Measurements from ENCODE around the gene GNB1L.
"Not testable (repeated sequence)": the region's sequence is repeated elsewhere in the genome, so short reads cannot be mapped to it uniquely, and the experiment has no call there.

The GNB1L gene

DNA sequence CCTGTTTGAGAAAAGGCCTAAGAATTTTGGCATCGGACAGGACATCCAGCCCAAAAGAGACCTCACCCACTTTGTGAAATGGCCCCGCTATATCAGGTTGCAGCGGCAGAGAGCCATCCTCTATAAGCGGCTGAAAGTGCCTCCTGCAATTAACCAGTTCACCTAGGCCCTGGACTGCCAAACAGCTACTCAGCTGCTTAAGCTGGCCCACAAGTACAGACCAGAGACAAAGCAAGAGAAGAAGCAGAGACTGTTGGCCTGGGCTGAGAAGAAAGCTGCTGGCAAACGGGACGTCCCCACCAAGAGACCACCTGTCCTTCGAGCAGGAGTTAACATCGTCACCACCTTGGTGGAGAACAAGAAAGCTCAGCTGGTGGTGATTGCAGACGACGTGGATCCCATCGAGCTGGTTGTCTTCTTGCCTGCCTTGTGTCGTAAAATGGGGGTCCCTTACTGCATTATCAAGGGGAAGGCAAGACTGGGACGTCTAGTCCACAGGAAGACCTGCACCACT is 62.2 kb downstream of the GNB1L start:
- DNase-seq: not testable (repeated sequence)

DNA sequence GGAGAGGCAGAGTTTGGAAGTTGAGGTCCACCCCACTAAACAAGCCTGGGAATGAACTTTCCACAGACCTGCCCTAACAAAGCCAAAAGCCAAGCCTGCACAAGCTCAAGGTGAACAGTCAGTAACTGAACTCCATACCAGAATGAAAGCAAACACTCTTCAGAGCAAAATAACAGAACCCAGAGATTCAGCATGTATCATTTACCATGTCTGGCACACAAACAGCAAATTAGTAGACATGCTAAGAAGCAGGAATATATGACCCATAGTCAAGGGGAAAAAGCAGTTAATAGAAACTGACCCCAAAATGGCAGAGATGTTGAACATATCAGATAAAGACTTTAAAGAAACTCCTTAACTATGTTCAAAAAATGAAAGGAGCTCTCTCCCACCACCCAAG is 62.8 kb downstream of the GNB1L start:
- DNase-seq: no peak

DNA sequence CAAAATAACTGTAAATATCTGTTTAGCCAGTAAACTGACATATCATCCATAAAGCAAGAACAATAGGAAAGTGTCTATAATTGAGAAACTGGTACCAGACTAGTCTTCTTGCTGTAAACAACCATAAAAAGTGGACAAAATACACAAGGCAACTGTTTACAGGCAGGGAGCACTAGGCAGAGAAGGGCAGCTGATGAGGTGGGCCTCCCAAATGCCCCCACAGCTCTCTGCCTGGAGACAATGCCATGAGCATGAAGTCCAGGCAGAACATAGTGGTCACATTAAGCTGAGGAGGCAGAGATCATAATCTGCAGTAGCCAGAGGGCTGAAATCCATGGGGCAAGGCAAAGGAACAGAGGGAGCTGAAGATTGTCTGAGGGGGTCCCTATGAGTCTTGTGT is 63.4 kb downstream of the GNB1L start:
- no peak for DNase-seq

DNA sequence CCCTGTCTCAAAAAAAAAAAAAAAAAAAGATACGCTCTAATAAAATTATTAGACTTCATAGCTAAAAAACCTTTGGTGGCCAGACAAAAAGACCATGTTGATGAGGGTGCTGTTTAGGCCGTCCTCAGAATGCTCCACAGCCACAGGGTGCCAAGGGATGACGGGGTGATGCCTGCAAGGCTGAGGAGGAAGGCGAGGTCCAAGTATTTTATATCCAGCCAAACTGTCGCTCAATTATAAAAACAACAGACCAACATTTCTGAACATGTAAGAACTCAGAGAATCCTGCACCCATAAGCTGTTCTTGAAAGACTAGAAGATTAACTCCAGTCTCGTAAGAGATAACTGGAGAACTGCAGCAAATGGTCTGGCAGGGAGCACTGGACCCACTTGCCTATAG is 64.8 kb downstream of the GNB1L start:
- DNase-seq: no peak

DNA sequence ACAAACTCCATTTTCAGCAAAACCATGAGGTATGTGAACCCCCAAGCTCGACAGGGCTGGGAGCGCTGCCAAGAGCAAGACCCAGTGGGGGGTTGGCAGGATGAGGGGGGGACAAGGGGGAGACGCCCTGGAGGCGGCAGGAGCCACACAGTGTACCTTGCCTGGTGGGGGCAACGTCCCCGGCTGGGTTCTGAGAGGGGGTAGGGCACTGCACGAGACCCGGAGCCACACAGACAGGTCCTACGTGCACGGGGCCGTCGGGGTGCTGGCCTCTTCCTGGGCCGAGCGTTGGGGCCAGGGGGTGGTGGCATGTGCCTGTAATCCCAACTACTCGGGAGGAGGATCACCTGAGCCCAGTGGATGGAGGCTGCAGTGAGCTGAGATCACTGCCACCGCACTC is 65.3 kb downstream of the GNB1L start:
- no peak for DNase-seq

DNA sequence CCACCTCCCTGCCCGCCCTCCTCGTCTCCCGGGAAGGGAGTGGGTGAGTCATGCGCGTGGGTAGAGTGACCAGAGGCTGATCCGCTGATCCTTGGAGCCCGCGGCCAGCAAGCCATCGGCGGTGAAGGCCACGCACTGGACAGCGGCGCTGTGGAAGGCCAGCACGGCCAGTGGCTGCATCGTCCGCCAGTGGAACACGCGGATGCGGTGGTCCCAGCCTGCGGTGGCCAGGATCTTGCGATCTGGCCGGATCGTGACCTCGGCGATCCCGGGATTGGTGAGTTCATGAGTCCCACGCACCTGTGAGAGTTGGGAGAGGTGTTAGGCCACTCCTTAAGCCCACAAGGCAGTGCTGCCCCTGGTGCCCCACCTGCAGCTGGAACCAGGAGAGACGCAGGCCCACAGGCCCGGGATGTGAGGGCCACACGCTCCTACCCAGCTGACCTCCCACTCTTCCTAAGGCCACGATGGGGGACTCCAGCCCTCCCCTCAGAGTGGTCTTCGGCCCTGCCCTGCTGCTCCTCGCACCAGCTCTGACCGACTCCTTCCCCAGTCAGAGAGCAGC is 65.9 kb downstream of the GNB1L start:
- no peak for DNase-seq

DNA sequence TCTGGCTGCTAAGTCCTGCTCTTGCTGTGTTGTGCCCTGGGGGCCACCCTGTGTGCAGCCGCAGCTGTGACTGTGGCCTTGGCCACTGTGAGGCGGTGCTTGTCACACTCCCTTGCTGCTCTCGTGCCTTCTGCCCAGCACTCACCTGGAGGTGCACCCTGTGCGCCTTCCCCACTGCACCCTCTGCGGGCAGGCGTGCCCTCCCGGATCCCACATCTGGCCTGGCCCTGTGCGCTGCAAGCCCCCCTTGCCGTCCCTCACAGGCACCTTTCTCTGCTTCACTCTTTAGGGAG is 66.9 kb downstream of the GNB1L start:
- no peak for DNase-seq

DNA sequence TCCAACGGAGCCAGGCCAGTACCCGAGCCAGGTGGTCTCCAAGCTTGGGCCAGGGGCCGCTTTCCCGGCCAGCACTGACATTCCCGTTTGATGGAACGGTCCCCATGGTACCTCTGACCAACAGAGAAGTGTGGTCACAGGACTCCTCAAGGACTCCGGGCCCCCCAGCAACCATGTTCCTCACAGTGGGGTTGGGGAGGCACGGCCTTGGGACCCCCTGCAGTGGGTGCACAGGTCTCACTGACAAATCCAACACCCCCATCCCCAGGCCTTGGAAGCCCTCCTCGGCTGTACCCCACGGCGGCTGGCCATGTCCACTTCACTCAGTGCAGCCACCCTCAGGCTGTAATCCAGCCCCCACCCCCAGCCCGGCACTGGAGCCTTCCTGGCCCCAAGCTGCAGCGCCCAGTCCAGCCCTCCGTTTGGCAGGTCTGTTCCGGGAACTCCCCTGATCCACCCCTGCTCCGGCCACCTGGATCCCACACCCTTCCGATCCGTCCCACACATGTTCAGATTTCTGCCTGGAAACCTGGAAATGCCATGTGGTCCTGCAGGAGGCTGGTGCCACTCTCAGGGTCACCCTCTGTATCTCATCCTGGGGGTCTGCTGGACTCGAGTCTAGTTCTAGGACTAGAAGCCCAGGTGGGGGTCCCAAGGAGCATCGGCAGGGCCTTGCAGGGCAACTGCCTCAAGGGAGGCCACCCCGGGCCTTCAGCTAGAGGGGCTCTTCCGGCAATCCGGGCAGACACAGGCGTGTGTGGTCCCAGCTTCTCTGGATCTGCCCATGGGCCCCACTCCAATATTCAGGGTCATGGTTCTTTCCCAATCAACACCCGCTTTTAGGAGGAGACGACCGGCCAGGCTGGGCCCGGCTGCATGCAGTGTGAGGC is 67.5 kb downstream of the GNB1L start:
- DNase-seq: no peak

DNA sequence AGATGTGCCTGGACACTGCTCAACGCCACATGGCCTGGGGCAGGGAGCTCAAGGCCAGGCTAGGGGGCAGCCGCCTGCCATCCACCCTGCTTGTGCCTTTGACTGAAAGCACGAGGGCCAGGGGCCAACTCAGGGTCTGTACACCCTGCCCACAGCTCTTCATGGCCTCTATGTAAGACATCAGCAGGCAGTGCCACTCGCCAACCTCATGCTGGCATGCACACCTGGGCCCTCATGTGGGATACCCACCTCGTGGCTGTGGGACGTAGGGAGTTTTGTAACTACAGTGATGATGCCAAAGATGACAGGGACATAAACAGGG is 68.4 kb downstream of the GNB1L start:
- no peak for DNase-seq

DNA sequence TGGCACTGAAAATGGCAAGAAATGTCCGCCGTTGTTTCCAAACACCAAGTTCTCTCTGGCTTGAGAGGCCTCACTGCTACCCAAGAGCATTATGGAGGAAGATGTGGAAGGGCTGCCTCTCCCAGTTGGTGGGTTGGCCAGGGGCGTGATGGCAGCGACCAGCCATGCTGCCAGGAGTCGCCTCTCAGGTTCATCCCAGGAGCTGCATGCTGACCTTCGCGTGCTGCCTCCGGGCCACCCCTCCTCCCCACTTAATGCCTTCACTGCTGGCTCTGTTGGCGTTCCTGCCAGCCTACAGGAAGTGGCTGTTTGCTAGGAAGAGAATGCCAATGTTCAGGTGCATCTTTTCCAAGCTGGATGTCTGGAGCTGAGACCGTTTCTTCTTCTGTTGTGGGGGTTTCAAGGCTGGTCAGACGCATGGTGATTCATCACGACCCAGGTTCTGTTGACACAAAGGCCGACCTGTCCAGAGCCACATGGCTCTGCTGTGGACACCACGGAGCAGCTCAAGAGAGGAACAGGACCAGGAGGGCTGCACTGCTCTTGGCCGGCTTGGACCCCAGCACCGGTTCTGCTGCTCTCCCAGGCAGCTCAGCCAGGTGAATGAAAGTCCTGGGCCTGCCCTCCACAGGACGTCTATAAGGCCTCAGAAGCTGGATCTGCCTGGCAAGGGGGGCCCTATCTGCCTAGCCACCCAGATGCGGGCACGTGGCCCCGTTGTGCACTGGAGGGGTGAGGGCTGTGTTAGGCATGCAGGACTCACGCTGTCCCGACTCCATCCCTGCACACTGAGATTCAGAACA is 69.0 kb downstream of the GNB1L start:
- no peak for DNase-seq

DNA sequence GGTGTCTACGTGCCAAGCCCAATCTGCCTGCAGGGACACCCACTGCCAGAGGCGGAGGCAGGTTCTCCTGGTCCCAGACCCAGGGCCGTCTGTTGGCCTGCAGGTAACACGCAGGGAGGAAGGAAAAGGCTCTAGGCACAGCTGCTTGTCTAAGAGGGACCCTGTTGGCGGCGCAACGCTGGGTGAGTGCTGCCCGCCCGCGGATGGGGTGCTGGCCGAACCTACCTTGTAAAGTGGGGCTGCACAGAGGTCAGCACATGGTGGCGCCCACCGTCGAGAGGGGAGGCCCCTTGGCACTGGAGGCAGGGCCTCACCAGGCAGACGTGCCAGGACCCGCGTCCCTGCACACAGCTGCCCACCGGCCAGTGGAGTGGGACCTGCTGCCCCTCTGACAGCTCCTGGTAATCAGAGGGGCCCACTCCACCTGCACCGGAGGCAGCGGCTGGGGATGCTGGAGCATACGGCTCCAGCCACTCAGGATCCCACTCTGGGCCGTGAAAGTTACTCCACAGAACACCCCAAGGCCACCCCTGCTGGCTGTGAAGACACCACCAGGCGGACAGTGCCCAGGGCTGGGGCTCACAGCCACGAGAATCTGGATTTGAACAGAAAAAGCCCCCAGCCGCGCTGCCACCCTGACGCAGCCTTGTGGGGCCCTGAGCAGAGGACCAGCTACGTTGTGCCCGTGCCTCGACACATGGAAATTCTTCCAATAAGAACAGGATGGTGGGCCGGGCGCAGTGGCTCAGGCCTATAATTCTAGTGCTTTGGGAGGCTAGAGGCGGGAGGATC is 70.1 kb downstream of the GNB1L start:
- DNase-seq: no peak

DNA sequence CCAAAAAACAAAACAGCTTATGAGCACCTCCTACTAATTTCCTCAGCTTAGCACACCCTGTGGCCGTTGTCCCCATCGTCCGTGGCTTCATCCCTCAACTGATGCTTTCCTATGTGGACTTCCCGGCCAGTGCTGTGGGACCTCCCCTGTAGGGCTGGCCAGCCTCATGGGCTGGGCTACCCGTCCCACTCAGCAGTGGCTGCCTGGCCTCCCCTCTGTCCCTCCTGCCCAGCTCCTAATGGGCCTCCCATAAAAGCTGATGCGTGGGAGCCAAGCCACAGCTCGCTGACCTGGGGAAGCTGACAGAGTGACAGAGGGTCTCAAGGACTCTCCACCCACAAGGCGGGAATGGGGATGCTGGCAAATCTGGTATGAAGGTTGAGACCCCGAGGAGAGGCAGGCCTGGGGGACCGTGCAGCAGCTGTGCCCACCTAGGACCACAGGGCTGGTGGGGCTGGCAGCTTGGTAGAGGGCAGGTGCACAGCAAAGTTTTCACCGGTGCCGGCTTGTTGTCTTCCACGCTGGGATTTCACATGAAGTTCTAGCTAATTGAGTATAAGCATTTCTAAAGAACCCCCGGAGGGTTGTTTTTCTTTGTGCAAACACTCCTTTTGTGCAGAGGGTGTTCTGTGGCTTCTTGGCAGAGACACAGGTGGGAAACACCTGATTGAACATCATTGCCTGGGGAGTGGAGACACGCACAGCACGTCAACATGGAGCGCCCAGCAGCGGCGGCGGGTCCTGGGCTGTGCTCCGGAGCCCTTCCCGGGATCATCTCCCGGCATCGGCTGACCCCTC is 70.9 kb downstream of the GNB1L start:
- peak; percentile 91 for DNase-seq

DNA sequence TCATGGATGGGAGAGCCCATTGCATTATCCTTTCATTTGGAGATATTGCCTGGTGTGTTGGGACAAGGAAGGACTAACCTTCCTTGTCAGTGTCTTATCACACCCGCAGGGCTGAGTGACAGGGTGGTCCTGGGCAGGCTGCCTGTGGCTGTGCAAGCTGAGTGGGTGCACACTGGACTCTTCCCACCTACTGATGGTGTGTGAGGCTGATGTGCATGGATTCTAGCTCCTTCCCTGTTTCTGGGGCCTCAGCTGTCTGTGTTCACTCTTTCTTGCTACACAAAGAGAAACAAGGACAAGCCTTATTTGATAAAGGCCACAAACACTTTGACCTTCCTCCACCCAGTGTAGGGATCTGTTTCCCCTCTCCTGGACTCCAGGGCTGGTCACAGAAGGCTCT is 72.1 kb downstream of the GNB1L start:
- no peak for DNase-seq

DNA sequence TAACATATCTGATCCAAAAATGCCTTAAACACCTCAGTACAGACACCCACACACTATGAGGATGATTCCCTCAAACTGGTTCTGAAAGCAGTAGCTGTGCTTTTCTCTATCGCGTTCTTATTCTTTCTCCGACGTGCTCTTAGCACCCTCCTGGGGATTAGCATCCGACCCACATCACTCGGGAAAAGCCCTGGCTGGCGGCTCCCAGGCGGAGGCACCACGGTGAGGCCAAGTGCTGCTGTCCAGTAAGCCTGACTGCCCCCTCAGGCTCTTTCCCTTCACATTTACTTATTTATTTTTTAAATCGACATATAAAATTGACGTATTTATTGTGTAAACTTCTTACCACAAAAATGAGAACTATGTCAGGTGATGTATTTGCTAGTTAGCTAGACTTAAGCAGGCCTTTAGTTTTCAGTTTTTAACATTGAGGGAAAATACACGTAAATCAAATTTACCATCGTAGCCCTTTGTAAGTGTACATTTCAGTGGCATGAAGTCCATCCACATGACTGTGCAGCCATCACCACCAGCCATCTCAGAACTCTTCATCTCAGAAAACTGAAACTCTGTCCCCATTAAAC is 74.9 kb downstream of the GNB1L start:
- DNase-seq: no peak

DNA sequence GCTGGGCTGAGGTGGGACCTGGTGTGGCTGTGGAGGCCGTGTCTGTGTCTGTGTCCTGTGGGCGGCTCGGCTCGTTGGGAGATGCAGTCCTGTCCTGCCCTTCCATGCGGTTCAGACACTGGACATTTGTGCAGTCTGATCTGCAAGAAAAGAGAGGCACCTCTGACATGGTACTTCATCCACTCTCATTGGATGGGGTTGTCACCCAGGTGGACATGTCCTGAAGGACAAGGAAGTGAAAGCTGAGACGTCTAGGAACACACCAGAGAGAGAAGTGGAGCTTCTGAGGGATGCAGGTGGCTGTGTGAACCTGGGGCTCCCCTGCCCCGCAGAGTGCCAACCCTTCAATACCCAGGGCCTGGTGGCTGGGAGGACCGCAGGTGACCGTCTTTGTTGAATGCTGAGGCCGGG is 75.7 kb downstream of the GNB1L start:
- no peak for DNase-seq

DNA sequence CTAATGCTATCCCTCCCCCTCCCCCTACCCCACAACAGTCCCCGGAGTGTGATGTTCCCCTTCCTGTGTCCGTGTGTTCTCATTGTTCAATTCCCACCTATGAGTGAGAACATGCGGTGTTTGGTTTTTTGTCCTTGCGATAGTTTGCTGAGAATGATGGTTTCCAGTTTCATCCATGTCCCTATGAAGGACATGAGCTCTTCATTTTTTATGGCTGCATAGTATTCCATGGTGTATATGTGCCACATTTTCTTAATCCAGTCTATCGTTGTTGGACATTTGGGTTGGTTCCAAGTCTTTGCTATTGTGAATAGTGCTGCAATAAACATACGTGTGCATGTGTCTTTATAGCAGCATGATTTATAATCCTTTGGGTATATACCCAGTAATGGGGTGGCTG is 77.5 kb downstream of the GNB1L start:
- DNase-seq: not testable (repeated sequence)

DNA sequence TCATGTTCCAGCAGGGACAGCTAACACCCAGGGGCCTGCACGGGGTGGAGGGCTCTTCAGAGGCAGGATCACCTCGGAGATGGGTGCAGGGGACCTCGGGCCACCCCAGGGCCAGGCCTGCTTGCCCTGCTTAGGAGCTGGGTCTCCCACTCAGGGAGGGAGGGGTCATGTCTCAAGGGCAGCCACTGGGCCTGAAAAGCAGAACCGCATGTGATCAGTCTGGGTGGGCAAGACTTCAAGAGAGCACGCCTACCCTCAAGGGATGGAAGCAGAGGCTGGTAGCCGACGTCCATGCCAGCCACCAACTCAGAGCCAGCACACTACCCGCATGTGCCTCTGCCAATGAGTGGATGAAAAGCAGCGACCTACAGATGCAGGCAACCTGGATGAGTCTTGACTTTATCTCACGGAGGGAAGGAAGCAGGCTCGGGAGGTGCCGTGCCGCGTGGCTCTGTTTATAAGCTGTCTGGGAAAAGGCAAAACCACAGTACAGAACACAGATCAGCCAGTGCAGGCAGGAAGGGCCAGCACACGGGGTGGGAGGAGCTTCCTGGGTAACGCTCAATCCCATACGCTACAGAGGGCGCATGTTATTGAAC is 78.1 kb downstream of the GNB1L start:
- DNase-seq: no peak

DNA sequence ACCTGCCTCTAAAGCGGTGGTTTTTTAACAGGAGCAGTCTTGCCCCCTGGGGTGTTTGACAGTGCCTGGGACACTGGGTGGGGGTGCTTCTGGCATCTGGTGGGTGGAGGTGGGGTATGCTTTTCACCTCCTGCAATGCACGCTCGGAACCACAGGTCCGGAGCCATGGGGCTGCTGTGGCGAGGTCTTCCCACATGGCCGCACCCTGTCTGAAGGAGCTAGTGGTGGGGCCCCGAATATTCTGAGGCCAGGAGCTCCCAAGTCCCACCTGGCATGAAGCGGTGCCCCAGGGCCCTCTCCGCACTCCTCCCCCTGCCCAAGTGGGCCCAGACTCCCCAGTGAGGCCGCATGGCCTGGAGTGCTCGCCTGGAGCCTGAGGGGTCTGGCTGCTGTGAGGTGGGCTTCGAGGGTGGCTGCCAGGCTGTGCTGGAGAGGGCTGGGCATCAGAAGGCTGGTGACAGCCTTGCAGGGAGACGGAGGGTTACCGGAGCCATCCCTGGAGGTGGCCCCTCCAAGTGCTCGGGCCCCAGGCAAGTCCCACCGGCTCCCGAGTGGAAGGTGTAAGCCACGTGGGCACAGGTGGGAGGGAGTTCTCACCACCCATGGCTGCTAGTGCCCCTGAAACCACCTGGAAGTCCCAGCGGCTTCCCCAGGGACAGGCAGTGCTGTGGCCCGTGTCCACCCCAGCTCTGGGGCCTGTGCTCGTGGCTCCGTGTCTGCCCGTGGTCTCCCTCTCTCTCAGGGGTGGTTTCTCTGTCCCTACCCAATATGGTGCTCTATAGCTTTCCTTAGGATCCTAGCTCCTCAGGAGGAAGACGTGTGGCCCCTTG is 79.0 kb downstream of the GNB1L start:
- no peak for DNase-seq

DNA sequence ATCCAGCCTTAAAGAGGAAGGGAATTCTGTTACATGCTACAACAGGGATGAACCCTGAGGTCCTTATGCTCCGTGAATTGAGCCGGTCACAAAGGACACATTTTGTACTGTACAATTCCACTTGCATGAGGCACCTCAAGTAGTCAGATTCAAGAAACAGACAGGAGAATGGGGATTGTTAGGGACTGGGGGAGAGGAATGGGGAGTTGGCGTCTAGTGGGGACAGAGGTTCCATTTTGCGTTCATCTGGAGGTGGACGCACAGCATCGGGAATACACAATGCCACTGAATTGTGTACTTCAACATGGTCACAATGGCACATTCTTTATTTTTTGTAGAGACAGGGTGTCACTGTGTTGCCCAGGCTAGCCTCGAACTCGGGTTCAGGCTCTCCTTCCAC is 80.0 kb downstream of the GNB1L start:
- DNase-seq: no peak

DNA sequence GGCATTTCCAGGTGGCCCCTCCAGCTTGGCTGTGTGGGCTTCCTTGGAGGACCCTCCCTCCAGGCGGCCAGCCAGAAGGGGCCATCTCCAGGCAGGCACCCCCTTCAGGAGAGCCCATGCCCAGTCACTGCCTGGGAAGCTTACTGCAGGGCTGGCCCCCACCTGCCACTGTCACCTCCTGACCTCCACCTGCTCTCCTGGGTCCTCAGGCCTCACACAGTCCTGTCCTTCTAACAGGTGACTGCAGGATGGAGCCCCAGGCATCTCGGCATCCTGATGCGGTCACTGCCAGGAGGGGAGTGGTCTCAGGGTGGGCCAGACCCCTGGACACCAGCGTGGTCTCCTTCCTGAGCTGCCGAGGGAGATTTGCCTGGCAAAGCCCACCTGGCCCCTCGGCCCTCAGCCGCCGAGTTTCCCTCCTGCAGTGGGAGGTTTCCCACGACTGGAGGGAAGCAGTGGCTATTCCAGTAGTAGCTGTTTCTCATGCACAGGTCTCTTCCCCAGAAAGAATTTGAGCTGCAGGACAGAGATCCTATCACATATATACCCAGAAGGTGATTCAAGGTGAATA is 81.1 kb downstream of the GNB1L start:
- no peak for DNase-seq
